Measurements from ENCODE around the gene RALGDS. TPM values are rescaled to one million over a fixed set of nuclear protein-coding genes. Genes with fewer than 3 reads are reported as not detected.
A peak's percentile ranks its signal among the peaks of the same experiment; 100 is the strongest.

Gene RALGDS
- total RNA-seq, 6 experiments from 2014 or later: 4.3 to 19.8 (median 5.7) TPM

- intact Hi-C loops (cut with DNase I): loop anchor here (5.0 kb wide), 1 partner anchor 39 kb away; no protein-coding TSS in a partner anchor
- Histone ChIP-seq H3K4me1 (no peaks in the 10 kb centered on the region), H3K27me3 (no peaks in the 10 kb centered on the region), H3K36me3 (peaks cover 6 to 32% (median 22%) of the 10 kb centered on the region in 4 donors), H3K4me3 (no peak overlapping the region), H3K27ac (no peak overlapping the region), H3K9me3 (no peaks in the 10 kb centered on the region)
- DNase-seq (peak; percentile 69 to 80 (median 70)), ATAC-seq (peak; percentile 77 to 92 (median 84))
- no CpG with 5 or more reads among the region's 14 CpGs for WGBS (ENCODE audit: insufficient coverage, low coverage, low lambda C conversion rate, missing lambda C conversion rate)
- TF ChIP-seq CTCF (IDR thresholded peaks at IDR 0.05) (peak; percentile 96 to 98 (median 98)), POLR2A (IDR thresholded peaks at IDR 0.05) (no peak)
These were observed 17.7 kb downstream of the RALGDS start for GRCh38 chr9:133103183-133103986.

- Histone ChIP-seq H3K4me1 (no peaks in the 10 kb centered on the region), H3K4me3 (no peak overlapping the region), H3K27ac (no peak overlapping the region), H3K27me3 (no peaks in the 10 kb centered on the region), H3K9me3 (no peaks in the 10 kb centered on the region), H3K36me3 (peaks cover 10 to 37% (median 19%) of the 10 kb centered on the region in 4 donors)
- TF ChIP-seq POLR2A (IDR thresholded peaks at IDR 0.05) (no peak), CTCF (IDR thresholded peaks at IDR 0.05) (no peak)
- ATAC-seq (no peak), DNase-seq (peak; percentile 24 to 49 (median 44))
- intact Hi-C loops (cut with DNase I): loop anchor here (5.0 kb wide), 1 partner anchor 40 kb away; no protein-coding TSS in a partner anchor
- no CpG with 5 or more reads among the region's 21 CpGs for WGBS (ENCODE audit: insufficient coverage, low coverage, low lambda C conversion rate, missing lambda C conversion rate)
These were observed 18.6 kb downstream of the RALGDS start for GRCh38 chr9:133102190-133103021.

- Histone ChIP-seq H3K4me1 (no peaks in the 10 kb centered on the region), H3K27me3 (no peaks in the 10 kb centered on the region), H3K9me3 (no peaks in the 10 kb centered on the region), H3K36me3 (peaks cover 9 to 32% (median 15%) of the 10 kb centered on the region in 4 donors), H3K4me3 (no peak overlapping the region), H3K27ac (no peak overlapping the region)
- intact Hi-C loops (cut with DNase I): loop anchor here (5.0 kb wide), 1 partner anchor 41 kb away; no protein-coding TSS in a partner anchor
- ATAC-seq (no peak), DNase-seq (peak; percentile 17 to 47 (median 42))
- TF ChIP-seq POLR2A (IDR thresholded peaks at IDR 0.05): no peak
- TF ChIP-seq CTCF (IDR thresholded peaks at IDR 0.05): no peak
- 80% methylated on average over 1 of the region's 32 CpGs for WGBS (ENCODE audit: insufficient coverage, low coverage, low lambda C conversion rate, missing lambda C conversion rate)
These were observed 19.5 kb downstream of the RALGDS start for GRCh38 chr9:133101356-133102189.

All from right lobe of liver (tissue), 6 donors.